HG03571 (cell line): ENCODE results near the gene PABPC1L.
A peak's percentile ranks its signal among the peaks of the same experiment; 100 is the strongest.

Experiments
- ATAC-seq: cut with Tn5 transposase; IDR thresholded peaks from one replicate; pipeline ENCODE4 v1.9.1; 2021; ENCODE audit not compliant: unreplicated experiment

The PABPC1L gene

GRCh38 chr20:44942264-44942973 lies 32.6 kb downstream of the PABPC1L start:
- ATAC-seq, result no peak

- no peak for ATAC-seq
Measured at GRCh38 chr20:44943828-44944227, 34.0 kb downstream of the PABPC1L start.

GRCh38 chr20:44945261-44945660 lies 35.4 kb downstream of the PABPC1L start:
- no peak for ATAC-seq

- no peak for ATAC-seq
Measured at GRCh38 chr20:44946271-44946852, 36.5 kb downstream of the PABPC1L start.

- ATAC-seq, result no peak
Measured at GRCh38 chr20:44948107-44948506, 38.2 kb downstream of the PABPC1L start.

GRCh38 chr20:44948513-44948912 lies 38.7 kb downstream of the PABPC1L start:
- no peak for ATAC-seq

- ATAC-seq, result no peak
Measured at GRCh38 chr20:44950368-44950767, 40.5 kb downstream of the PABPC1L start.

- no peak for ATAC-seq
Measured at GRCh38 chr20:44952731-44953130, 42.9 kb downstream of the PABPC1L start.

- no peak for ATAC-seq
Measured at GRCh38 chr20:44954211-44954610, 44.4 kb downstream of the PABPC1L start.

GRCh38 chr20:44955270-44955669 lies 45.4 kb downstream of the PABPC1L start:
- no peak for ATAC-seq

- no peak for ATAC-seq
Measured at GRCh38 chr20:44956410-44956809, 46.5 kb downstream of the PABPC1L start.

GRCh38 chr20:44958276-44958675 lies 48.4 kb downstream of the PABPC1L start:
- no peak for ATAC-seq

- no peak for ATAC-seq
Measured at GRCh38 chr20:44959082-44959637, 49.3 kb downstream of the PABPC1L start.

GRCh38 chr20:44959638-44960102 lies 49.8 kb downstream of the PABPC1L start:
- ATAC-seq, result peak; percentile 13

- peak; percentile 80 for ATAC-seq
Measured at GRCh38 chr20:44960103-44960852, 50.4 kb downstream of the PABPC1L start, which contains the start of gene TOMM34. TSS of gene TOMM34 (minus strand) at chr20:44960397. CDS start at chr20:44960333, 64 bp downstream.

GRCh38 chr20:44961011-44961869 lies 51.4 kb downstream of the PABPC1L start:
- ATAC-seq, result no peak

GRCh38 chr20:44961870-44962267 lies 52.0 kb downstream of the PABPC1L start:
- no peak for ATAC-seq

GRCh38 chr20:44962483-44962882 lies 52.6 kb downstream of the PABPC1L start:
- ATAC-seq, result no peak

GRCh38 chr20:44963325-44964215 lies 53.7 kb downstream of the PABPC1L start:
- ATAC-seq, result no peak

- ATAC-seq, result no peak
Measured at GRCh38 chr20:44965651-44966029, 55.8 kb downstream of the PABPC1L start.
